Measurements from ENCODE around the gene ZNF735. TPM values are rescaled to one million over a fixed set of nuclear protein-coding genes. Genes with fewer than 3 reads are reported as not detected.
"Not testable (repeated sequence)": the region's sequence is repeated elsewhere in the genome, so short reads cannot be mapped to it uniquely, and the experiment has no call there.

Gene ZNF735
- total RNA-seq (ENCODE audit: low replicate concordance), result not detected in 2 replicates

DNA sequence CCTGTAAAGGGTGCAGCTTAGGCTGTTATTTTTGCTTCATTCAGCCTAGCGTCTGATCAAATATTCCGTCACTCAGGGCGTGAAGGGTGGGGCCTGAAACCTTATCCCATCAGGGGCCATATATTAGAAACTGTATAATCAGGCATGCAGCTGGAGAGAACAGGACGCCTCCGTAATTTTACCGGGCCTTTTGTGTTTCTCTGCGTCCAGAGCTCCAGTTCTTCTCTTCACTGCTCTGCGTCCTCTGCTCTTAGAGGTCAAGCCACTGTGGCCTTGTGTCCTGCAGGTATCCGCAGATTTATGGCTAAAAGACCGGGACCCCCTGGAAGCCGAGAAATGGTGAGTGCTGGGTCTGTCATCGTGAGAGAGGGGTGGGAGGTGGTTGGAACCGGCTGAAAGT, at the start of gene ZNF735:
ZNF735 (plus strand) TSS at position 301 of the 400 bp plus-strand sequence; CDS start at position 301, 0 bp downstream.
- H3K27ac Mint-ChIP-seq, result no peak within 1 kb of the TSS

DNA sequence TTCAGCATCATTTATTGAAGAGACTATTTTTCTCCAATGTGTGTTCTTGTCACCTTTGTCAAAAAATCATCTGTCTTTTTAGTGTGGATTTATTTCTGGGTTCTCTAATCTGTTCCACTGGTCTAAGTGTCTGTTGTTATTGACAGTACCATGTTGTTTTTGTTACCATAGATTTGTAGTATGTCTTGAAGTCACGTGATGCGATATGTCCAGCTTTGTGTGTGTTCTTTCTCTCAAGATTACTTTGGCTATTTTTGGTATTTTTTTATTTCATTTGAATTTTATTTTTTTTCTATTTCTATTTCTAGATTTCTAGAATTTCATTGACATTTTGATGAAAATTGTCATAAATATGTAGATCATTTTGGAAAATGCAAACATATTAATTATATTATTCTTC, 36.0 kb upstream of the ZNF735 start:
- H3K4me1 Mint-ChIP-seq; H3K27me3 ChIP-seq; H3K4me1 ChIP-seq; H3K36me3 ChIP-seq; H3K4me2 ChIP-seq; DNase-seq (ENCODE audit: low spot score); H3K27ac Mint-ChIP-seq; H3K36me3 Mint-ChIP-seq; H3K9ac ChIP-seq; H3K79me2 ChIP-seq (ENCODE audit: low read depth); H3K27me3 Mint-ChIP-seq (ENCODE audit: insufficient read depth, low read depth); H4K20me1 ChIP-seq (ENCODE audit: low read depth); H3K4me3 Mint-ChIP-seq; H2AFZ ChIP-seq (replicated peaks); H3F3A ChIP-seq (ENCODE audit: low read depth); H3K4me3 ChIP-seq; H3K27ac ChIP-seq: not testable (repeated sequence)
- peaks cover 28% of the 10 kb centered on the region for H3K9me3 ChIP-seq (ENCODE audit: low read depth)
- peaks cover 43% of the 10 kb centered on the region for H3K9me3 Mint-ChIP-seq

More for the DNA sequence above, at the start of gene ZNF735:
- Histone ChIP-seq H2AFZ (replicated peaks) (no peak within 1 kb of the TSS), H3K4me3 (no peak within 1 kb of the TSS), H3K9ac (no peak within 1 kb of the TSS), H3F3A (ENCODE audit: low read depth) (no peaks in the 10 kb centered on the region), H3K4me1 (no peaks in the 10 kb centered on the region), H3K27me3 (no peaks in the 10 kb centered on the region), H3K36me3 (no peaks in the 10 kb centered on the region), H3K79me2 (ENCODE audit: low read depth) (no peaks in the 10 kb centered on the region), H4K20me1 (ENCODE audit: low read depth) (no peaks in the 10 kb centered on the region), H3K27ac (no peak within 1 kb of the TSS), H3K9me3 (ENCODE audit: low read depth) (peaks cover 22% of the 10 kb centered on the region), H3K4me2 (no peak within 1 kb of the TSS)
- DNase-seq (ENCODE audit: low spot score), result no peak
- TF ChIP-seq EZH2 (IDR thresholded peaks at IDR 0.05) (no peak), EZH2phosphoT487 (IDR thresholded peaks at IDR 0.05) (no peak)
- TF ChIP-seq, protein P1, sequence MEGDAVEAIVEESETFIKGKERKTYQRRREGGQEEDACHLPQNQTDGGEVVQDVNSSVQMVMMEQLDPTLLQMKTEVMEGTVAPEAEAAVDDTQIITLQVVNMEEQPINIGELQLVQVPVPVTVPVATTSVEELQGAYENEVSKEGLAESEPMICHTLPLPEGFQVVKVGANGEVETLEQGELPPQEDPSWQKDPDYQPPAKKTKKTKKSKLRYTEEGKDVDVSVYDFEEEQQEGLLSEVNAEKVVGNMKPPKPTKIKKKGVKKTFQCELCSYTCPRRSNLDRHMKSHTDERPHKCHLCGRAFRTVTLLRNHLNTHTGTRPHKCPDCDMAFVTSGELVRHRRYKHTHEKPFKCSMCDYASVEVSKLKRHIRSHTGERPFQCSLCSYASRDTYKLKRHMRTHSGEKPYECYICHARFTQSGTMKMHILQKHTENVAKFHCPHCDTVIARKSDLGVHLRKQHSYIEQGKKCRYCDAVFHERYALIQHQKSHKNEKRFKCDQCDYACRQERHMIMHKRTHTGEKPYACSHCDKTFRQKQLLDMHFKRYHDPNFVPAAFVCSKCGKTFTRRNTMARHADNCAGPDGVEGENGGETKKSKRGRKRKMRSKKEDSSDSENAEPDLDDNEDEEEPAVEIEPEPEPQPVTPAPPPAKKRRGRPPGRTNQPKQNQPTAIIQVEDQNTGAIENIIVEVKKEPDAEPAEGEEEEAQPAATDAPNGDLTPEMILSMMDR (IDR thresholded peaks at IDR 0.05), result no peak
- Mint-ChIP-seq H3K4me3 (no peak within 1 kb of the TSS), H3K9me3 (peaks cover 58% of the 10 kb centered on the region), H3K36me3 (no peaks in the 10 kb centered on the region), H3K4me1 (no peaks in the 10 kb centered on the region), H3K27me3 (ENCODE audit: insufficient read depth, low read depth) (peaks cover 2% of the 10 kb centered on the region)

DNA sequence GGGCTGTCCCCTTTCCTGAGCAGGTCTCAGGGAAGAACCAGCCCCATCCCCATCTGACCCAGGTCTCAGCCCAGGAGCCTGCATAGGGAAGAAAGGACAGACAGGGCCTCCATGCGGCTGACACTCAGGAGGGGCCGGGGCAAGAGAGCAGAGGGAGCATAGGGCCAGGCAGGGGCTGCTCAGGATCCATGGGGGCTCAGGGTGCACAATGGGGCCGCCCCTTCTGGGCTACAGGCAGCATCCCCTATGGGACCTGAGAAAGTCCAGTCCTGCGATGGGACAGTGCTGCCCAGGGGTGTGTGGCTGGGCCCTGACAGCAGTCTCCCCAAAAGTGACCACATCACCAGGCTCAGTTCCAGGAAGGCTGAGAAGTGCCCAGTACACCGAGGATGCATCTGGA, 32.7 kb upstream of the ZNF735 start:
- H3K79me2 ChIP-seq (ENCODE audit: low read depth), result no peaks in the 10 kb centered on the region
- no peak overlapping the region for H3K4me2 ChIP-seq
- TF ChIP-seq EZH2phosphoT487 (IDR thresholded peaks at IDR 0.05) (no peak), EZH2 (IDR thresholded peaks at IDR 0.05) (no peak)
- TF ChIP-seq, protein P1 (IDR thresholded peaks at IDR 0.05), result no peak
- H2AFZ ChIP-seq (replicated peaks), result no peak overlapping the region
- no peak overlapping the region for H3K27ac ChIP-seq
- peaks cover 25% of the 10 kb centered on the region for H3K9me3 ChIP-seq (ENCODE audit: low read depth)
- H3K36me3 Mint-ChIP-seq, result no peaks in the 10 kb centered on the region
- H3K27ac Mint-ChIP-seq, result no peak overlapping the region
- no peaks in the 10 kb centered on the region for H3F3A ChIP-seq (ENCODE audit: low read depth)
- H3K27me3 Mint-ChIP-seq (ENCODE audit: insufficient read depth, low read depth), result peaks cover 7% of the 10 kb centered on the region
- H3K9me3 Mint-ChIP-seq, result peaks cover 42% of the 10 kb centered on the region
- H3K4me1 ChIP-seq, result no peaks in the 10 kb centered on the region
- no peak overlapping the region for H3K4me3 ChIP-seq
- H4K20me1 ChIP-seq (ENCODE audit: low read depth), result no peaks in the 10 kb centered on the region
- no peaks in the 10 kb centered on the region for H3K36me3 ChIP-seq
- H3K4me3 Mint-ChIP-seq, result no peak overlapping the region
- DNase-seq (ENCODE audit: low spot score), result no peak
- no peak overlapping the region for H3K9ac ChIP-seq
- no peaks in the 10 kb centered on the region for H3K4me1 Mint-ChIP-seq
- no peaks in the 10 kb centered on the region for H3K27me3 ChIP-seq

DNA sequence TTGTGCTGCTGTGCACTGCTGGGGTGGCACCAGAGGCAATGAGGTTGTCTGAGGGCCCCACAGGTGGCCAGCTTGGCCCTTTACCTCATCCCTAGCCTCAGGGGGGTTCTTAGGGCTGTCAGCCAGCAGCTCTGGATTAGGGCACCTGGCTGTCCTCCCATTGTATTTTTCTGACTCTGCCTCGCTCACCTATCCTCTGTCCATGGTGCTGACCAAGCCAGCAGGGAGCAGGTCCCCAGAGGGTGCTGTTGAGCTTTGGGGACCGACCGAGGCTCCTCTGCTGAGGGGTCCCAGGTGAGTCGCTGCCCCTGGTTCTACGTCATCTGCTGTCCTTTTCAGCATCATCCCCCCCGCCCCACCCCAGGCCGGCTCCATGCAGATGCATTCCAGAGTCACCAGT, 32.1 kb upstream of the ZNF735 start:
- H3K27ac Mint-ChIP-seq, result no peak overlapping the region
- Histone ChIP-seq H3K27ac (no peak overlapping the region), H3K4me1 (no peaks in the 10 kb centered on the region), H3K4me3 (no peak overlapping the region), H3K9me3 (ENCODE audit: low read depth) (peaks cover 29% of the 10 kb centered on the region), H3K79me2 (ENCODE audit: low read depth) (no peaks in the 10 kb centered on the region), H3K27me3 (no peaks in the 10 kb centered on the region), H3K4me2 (no peak overlapping the region), H4K20me1 (ENCODE audit: low read depth) (no peaks in the 10 kb centered on the region), H3K36me3 (no peaks in the 10 kb centered on the region), H3K9ac (no peak overlapping the region), H3F3A (ENCODE audit: low read depth) (no peaks in the 10 kb centered on the region), H2AFZ (replicated peaks) (no peak overlapping the region)
- TF ChIP-seq EZH2phosphoT487 (IDR thresholded peaks at IDR 0.05) (no peak), EZH2 (IDR thresholded peaks at IDR 0.05) (no peak)
- TF ChIP-seq, protein P1 (IDR thresholded peaks at IDR 0.05), result no peak
- no peaks in the 10 kb centered on the region for H3K4me1 Mint-ChIP-seq
- no peak for DNase-seq (ENCODE audit: low spot score)
- H3K9me3 Mint-ChIP-seq, result peaks cover 42% of the 10 kb centered on the region
- peaks cover 7% of the 10 kb centered on the region for H3K27me3 Mint-ChIP-seq (ENCODE audit: insufficient read depth, low read depth)
- no peak overlapping the region for H3K4me3 Mint-ChIP-seq
- H3K36me3 Mint-ChIP-seq, result no peaks in the 10 kb centered on the region

All from neural progenitor cell (in vitro differentiated cells).